GM12878 (cell line): ENCODE measurements around the gene ANLN. TPM values are rescaled to one million over a fixed set of nuclear protein-coding genes. Genes with fewer than 3 reads are reported as not detected.

Source experiments
- ATAC-seq: fragments of 200-7000 bp; cut with Tn5 transposase; 3 replicates; pipeline ENCODE4 v1.9.1; 2020; ENCODE audit warnings: mild to moderate bottlenecking, moderate library complexity
- BruUV-seq: library from RNA; stranded (reverse); fragments of 400-500 nt; replicated peaks from 2 replicates; lab custom pipeline; 2021; lab: Mats Ljungman, UMichigan
- CTCF ChIA-PET: fragments of 300-600 bp; sonication (Branson Sonifier 250); formaldehyde crosslinking; extraction: SDS; loops from one replicate; lab custom pipeline; 2021; ENCODE audit warnings: inconsistent platforms; lab: Yijun Ruan, JAX
- POLR2A ChIA-PET: fragments of 350-600 bp; formaldehyde crosslinking; extraction: SDS; loops from one replicate; lab custom pipeline; 2021; ENCODE audit warnings: inconsistent platforms; lab: Charles Lee
- RAD21 ChIA-PET: fragments of 300-600 bp; sonication (Branson Sonifier 250); formaldehyde crosslinking; loops from one replicate; lab custom pipeline; 2023; ENCODE audit warnings: antibody characterized with exemption; ENCODE audit not compliant: unreplicated experiment; lab: Charles Lee
- SMC1A ChIA-PET: fragments of 300-600 bp; sonication (Branson Sonifier 250); formaldehyde crosslinking; loops from one replicate; lab custom pipeline; 2023; ENCODE audit not compliant: unreplicated experiment, uncharacterized antibody; lab: Charles Lee
- DNase-seq: peaks from one replicate; pipeline ENCODE4 v3.0.0-alpha.2; 2011; ENCODE audit warnings: low read depth, low spot score
- FAIRE-seq: peaks from 3 replicates; lab custom pipeline; 2011; peaks lifted over from hg19 to GRCh38; lab: Jason Lieb, UNC
- H2AFZ ChIP-seq: 2 replicates; pipeline ENCODE4 v1.6.0; 2011; ENCODE audit warnings: low read depth, low read length, control low read depth; ENCODE audit not compliant: control insufficient read depth
- H3K27ac ChIP-seq: 2 replicates; pipeline ENCODE4 v1.5.1; 2011; ENCODE audit warnings: control low read depth; ENCODE audit not compliant: control insufficient read depth, insufficient read depth
- H3K27me3 ChIP-seq, 2 experiments: replicated peaks in 1 of 2; 2 replicates each; pipeline versions ENCODE4 v1.6.0 to v1.6.1; 2011; ENCODE audit warnings: low read length in 1 of 2; ENCODE audit not compliant: control insufficient read depth in 2 of 2, insufficient read depth in 2 of 2
- H3K36me3 ChIP-seq, 2 experiments: 2 replicates each; pipeline ENCODE4 v1.5.1; 2011; ENCODE audit warnings: low read length in 1 of 2; ENCODE audit not compliant: control insufficient read depth in 2 of 2, insufficient read depth in 2 of 2
- H3K4me1 ChIP-seq: 2 replicates; pipeline ENCODE4 v1.6.1; 2011; ENCODE audit warnings: mild to moderate bottlenecking, low read length, moderate library complexity, mixed read lengths; ENCODE audit not compliant: control insufficient read depth, insufficient read depth
- H3K4me2 ChIP-seq: 2 replicates; pipeline ENCODE4 v1.6.0; 2011; ENCODE audit warnings: control low read depth; ENCODE audit not compliant: control insufficient read depth, insufficient read depth
- H3K4me3 ChIP-seq: fragments of 200-600 bp; sonication (generic); 2 replicates; pipeline ENCODE4 v1.5.1; 2016
- H3K79me2 ChIP-seq: 2 replicates; pipeline ENCODE4 v1.6.0; 2011; ENCODE audit warnings: low read length; ENCODE audit not compliant: control insufficient read depth, insufficient read depth
- H3K9ac ChIP-seq: 2 replicates; pipeline ENCODE4 v1.8.0; 2011; ENCODE audit warnings: low read length, control low read depth, mixed read lengths; ENCODE audit not compliant: control insufficient read depth, insufficient read depth
- H3K9me3 ChIP-seq: replicated peaks from 3 replicates; pipeline ENCODE4 v1.5.1; 2011; ENCODE audit warnings: mild to moderate bottlenecking, low read length; ENCODE audit not compliant: control insufficient read depth, insufficient read depth
- H4K20me1 ChIP-seq: 2 replicates; pipeline ENCODE4 v1.6.0; 2011; ENCODE audit not compliant: control insufficient read depth, insufficient read depth
- CHD1 ChIP-seq: IDR thresholded peaks from 2 replicates; pipeline ENCODE4 v1.6.1; 2012; ENCODE audit warnings: low read depth, low read length, improper control_type of control experiment
- CREB1 ChIP-seq: IDR thresholded peaks from 2 replicates; pipeline ENCODE4 v1.6.1; 2012; ENCODE audit warnings: low read depth, mild to moderate bottlenecking, inconsistent platforms
- EGR1 ChIP-seq, 2 experiments: IDR thresholded peaks; 1 replicate in 1 of 2; 2 replicates in 1 of 2; pipeline ENCODE4 v1.6.1; 2011 to 2012; ENCODE audit warnings: low read depth in 2 of 2, low read length in 2 of 2, borderline replicate concordance in 1 of 2, mild to moderate bottlenecking in 1 of 2, moderate library complexity in 1 of 2
- HCFC1 ChIP-seq: fragments of 150-350 bp; IDR thresholded peaks from 2 replicates; pipeline ENCODE4 v1.6.1; 2014; ENCODE audit warnings: low read length
- KLF5 ChIP-seq: fragments of 450-650 bp; IDR thresholded peaks from 2 replicates; pipeline ENCODE4 v1.6.1; 2014; ENCODE audit warnings: mild to moderate bottlenecking; ENCODE audit not compliant: partially characterized antibody
- MEF2B ChIP-seq: fragments of 450-650 bp; IDR thresholded peaks from 2 replicates; pipeline ENCODE4 v1.6.1; 2018; ENCODE audit warnings: mild to moderate bottlenecking, moderate library complexity; ENCODE audit not compliant: partially characterized antibody, poor library complexity, severe bottlenecking
- NFYA ChIP-seq: IDR thresholded peaks from 2 replicates; pipeline ENCODE4 v1.6.1; 2011; ENCODE audit warnings: low read depth, mild to moderate bottlenecking, low read length, improper control_type of control experiment, borderline replicate concordance
- PAX5 ChIP-seq: IDR thresholded peaks from 2 replicates; pipeline ENCODE4 v1.6.1; 2011; ENCODE audit warnings: low read depth, low read length, borderline replicate concordance
- POLR2AphosphoS2 ChIP-seq: IDR thresholded peaks from 2 replicates; pipeline ENCODE4 v1.6.1; 2011; ENCODE audit warnings: low read depth, mild to moderate bottlenecking, low read length, improper control_type of control experiment, moderate library complexity
- SREBF2 ChIP-seq: IDR thresholded peaks from 2 replicates; pipeline ENCODE4 v1.6.1; 2012; ENCODE audit warnings: mild to moderate bottlenecking, low read length
- SRF ChIP-seq, 2 experiments: IDR thresholded peaks; 2 replicates each; pipeline ENCODE4 v1.6.1; 2011; ENCODE audit warnings: low read depth in 2 of 2, low read length in 2 of 2, mild to moderate bottlenecking in 1 of 2, moderate library complexity in 1 of 2
- ZSCAN29 ChIP-seq: fragments of 450-650 bp; IDR thresholded peaks from 2 replicates; pipeline ENCODE4 v1.6.1; 2017; ENCODE audit warnings: mild to moderate bottlenecking, moderate library complexity
- WGBS: methylation state at CpG from one replicate; pipeline ENCODE4 v1.1.6; 2016; ENCODE audit warnings: low lambda C conversion rate; ENCODE audit not compliant: insufficient replicate concordance, insufficient coverage; ENCODE audit errors: missing lambda C conversion rate; 5-methylcytosine and 5-hydroxymethylcytosine counted together
- in situ Hi-C: fragments of 300-500 bp; cut with MboI; formaldehyde crosslinking; loops from 9 replicates; pipeline ENCODE4 v1.14.3; 2018; ENCODE audit warnings: mixed read lengths
- intact Hi-C: fragments of 100-400 bp; cut with micrococcal nuclease; formaldehyde crosslinking; loops from one replicate; pipeline ENCODE4 v1.14.2; 2022; ENCODE audit not compliant: unreplicated experiment
- polyA plus RNA-seq, 11 experiments: library from polyadenylated mRNA; depleted of rRNA in 4 of 11; unstranded in 6 of 11; stranded (reverse) in 5 of 11; fragments of >200 nt; fragmentation: Nextera tagmentation in 4 of 11; fragmentation: Illumina TruSeq in 1 of 11; extraction: Ambion mirVana in 4 of 11; extraction: Trizol in 1 of 11; gene quantifications; 1 replicate in 1 of 11; 2 replicates in 10 of 11; pipeline versions ENCODE4 v1.2.1 to v1.2.3, GENCODE V29; 2011 to 2016; ENCODE audit warnings: inconsistent platforms in 2 of 11, missing spikeins in 2 of 11, low read depth in 1 of 11
- total RNA-seq, 4 experiments: library from RNA; depleted of rRNA in 3 of 4; stranded (reverse); fragments of >200 nt in 3 of 4; fragmentation: Illumina TruSeq in 1 of 4; extraction: Trizol in 1 of 4; gene quantifications; 2 replicates each; pipeline versions ENCODE4 v1.2.1 to v1.2.3, GENCODE V29; 2013 to 2021
- TF ChIP-seq, protein P1 (sequence below): IDR thresholded peaks from 2 replicates; pipeline ENCODE4 v1.6.1; 2011; ENCODE audit warnings: mild to moderate bottlenecking, low read depth, low read length, moderate library complexity; ENCODE audit not compliant: insufficient replicate concordance
- TF ChIP-seq, protein P2 (sequence below): fragments of 450-650 bp; conservative IDR thresholded peaks from 2 replicates; pipeline ENCODE4 v1.6.1; 2017; ENCODE audit warnings: mild to moderate bottlenecking, moderate library complexity

Gene ANLN
- total and polyA plus RNA-seq, 10 of the 15 experiments (the other 5 are each of a cell fraction or from before 2014, with no cell fraction given) = 9.5 to 32.1 (median 24.2) TPM

DNA sequence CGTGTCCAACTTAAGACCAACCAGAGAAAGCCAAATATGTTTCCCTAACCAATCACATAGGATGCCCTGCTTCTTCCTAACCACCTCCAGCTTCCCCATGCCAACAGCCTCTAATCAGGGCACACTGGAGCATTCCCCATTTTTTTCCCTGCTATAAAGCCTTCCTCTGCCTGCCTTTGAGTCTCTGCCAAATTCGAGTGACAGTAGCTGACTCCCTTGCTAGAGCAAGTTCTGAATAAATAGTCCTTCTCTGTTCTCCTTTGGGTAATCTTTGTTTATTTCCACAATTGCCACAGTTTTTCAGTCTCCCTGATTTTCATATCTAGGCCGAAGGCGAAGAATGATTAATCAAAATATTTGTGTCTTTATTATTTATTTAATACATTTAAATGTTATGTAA, 96.7 kb downstream of the ANLN start:
- Histone ChIP-seq H3K9me3 (no peaks in the 10 kb centered on the region; the same call in 2 of the 3 replicates), H2AFZ (no peak overlapping the region), H3K4me1 (no peaks in the 10 kb centered on the region)
- FAIRE-seq = no peak
- in situ Hi-C loops = no loop called here
- TF ChIP-seq, protein P1, sequence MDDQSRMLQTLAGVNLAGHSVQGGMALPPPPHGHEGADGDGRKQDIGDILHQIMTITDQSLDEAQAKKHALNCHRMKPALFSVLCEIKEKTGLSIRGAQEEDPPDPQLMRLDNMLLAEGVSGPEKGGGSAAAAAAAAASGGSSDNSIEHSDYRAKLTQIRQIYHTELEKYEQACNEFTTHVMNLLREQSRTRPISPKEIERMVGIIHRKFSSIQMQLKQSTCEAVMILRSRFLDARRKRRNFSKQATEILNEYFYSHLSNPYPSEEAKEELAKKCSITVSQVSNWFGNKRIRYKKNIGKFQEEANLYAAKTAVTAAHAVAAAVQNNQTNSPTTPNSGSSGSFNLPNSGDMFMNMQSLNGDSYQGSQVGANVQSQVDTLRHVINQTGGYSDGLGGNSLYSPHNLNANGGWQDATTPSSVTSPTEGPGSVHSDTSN = no peak
- no peak for TF ChIP-seq CREB1
- TF ChIP-seq HCFC1 = no peak
- TF ChIP-seq SREBF2 = no peak
- TF ChIP-seq MEF2B = no peak
- no peak for TF ChIP-seq NFYA
- TF ChIP-seq, protein P2, sequence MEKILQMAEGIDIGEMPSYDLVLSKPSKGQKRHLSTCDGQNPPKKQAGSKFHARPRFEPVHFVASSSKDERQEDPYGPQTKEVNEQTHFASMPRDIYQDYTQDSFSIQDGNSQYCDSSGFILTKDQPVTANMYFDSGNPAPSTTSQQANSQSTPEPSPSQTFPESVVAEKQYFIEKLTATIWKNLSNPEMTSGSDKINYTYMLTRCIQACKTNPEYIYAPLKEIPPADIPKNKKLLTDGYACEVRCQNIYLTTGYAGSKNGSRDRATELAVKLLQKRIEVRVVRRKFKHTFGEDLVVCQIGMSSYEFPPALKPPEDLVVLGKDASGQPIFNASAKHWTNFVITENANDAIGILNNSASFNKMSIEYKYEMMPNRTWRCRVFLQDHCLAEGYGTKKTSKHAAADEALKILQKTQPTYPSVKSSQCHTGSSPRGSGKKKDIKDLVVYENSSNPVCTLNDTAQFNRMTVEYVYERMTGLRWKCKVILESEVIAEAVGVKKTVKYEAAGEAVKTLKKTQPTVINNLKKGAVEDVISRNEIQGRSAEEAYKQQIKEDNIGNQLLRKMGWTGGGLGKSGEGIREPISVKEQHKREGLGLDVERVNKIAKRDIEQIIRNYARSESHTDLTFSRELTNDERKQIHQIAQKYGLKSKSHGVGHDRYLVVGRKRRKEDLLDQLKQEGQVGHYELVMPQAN = no peak
- TF ChIP-seq KLF5 = no peak
- TF ChIP-seq ZSCAN29 = no peak
- TF ChIP-seq POLR2AphosphoS2 = no peak
- no peak for TF ChIP-seq SRF (IDR thresholded peaks at IDR 0.05; ENCODE audit: low read depth in 2 of 2, low read length in 2 of 2)
- no peak for TF ChIP-seq EGR1 (IDR thresholded peaks at IDR 0.05; ENCODE audit: borderline replicate concordance in 1 of 2, low read depth in 2 of 2, low read length in 2 of 2)
- TF ChIP-seq PAX5 = no peak
- no peak for TF ChIP-seq CHD1
- TF ChIP-seq, all 136 proteins: peak for 0
- no peak overlapping the region for H3K4me3 ChIP-seq
- no peaks in the 10 kb centered on the region for H3K27me3 ChIP-seq
- no peaks in the 10 kb centered on the region for H3K79me2 ChIP-seq
- CTCF ChIA-PET = interaction anchor here (1.7 to 5.8 kb wide), 3 partner anchors 184 to 712 kb away, joined by 4 to 59 read pairs (median 36); no protein-coding TSS in a partner anchor
- H3K27ac ChIP-seq = no peak overlapping the region
- SMC1A ChIA-PET = interaction anchor here (1.3 to 2.8 kb wide), 3 partner anchors 481 to 715 kb away, joined by 3 to 10 read pairs (median 4); no protein-coding TSS in a partner anchor
- no peak overlapping the region for H3K4me2 ChIP-seq
- intact Hi-C loops = loop anchor here (2.0 to 10.0 kb wide), 3 partner anchors 184 to 696 kb away; no protein-coding TSS in a partner anchor
- RAD21 ChIA-PET = interaction anchor here (5.0 kb wide), 1 partner anchor 696 kb away, joined by 39 read pairs; no protein-coding TSS in a partner anchor
- no peaks in the 10 kb centered on the region for H3K36me3 ChIP-seq
- ATAC-seq (no peak), DNase-seq (no peak)
- 24% methylated on average over 4 of the region's 4 CpGs for WGBS
- H4K20me1 ChIP-seq = no peaks in the 10 kb centered on the region
- H3K9ac ChIP-seq = no peak overlapping the region
- POLR2A ChIA-PET = no interaction called here
- no TSS peak for BruUV-seq
